Heart left ventricle (tissue), 13 donors: ENCODE measurements around the gene KRT2.

ENCODE experiments used
- CTCF ChIP-seq, 12 donors: fragments of 200-600 bp; sonication (generic) in 4 of 12; IDR thresholded peaks; one replicate each; pipeline versions ENCODE4 v1.5.0 to v1.8.0; 2018 to 2022; ENCODE audit warnings: antibody characterized with exemption in 12 of 12, mild to moderate bottlenecking in 5 of 12
- POLR2A ChIP-seq, 2 donors: fragments of 450-650 bp; IDR thresholded peaks; one replicate each; pipeline ENCODE4 v1.6.1; 2017; ENCODE audit warnings: antibody characterized with exemption in 2 of 2, mild to moderate bottlenecking in 2 of 2, moderate library complexity in 2 of 2
- donor health status: ischemic (EF 13 %, LVEDD 7.1; RV severe dilation, severe dysfunction).
- donor health status: DM: no; HTN: yes; CAD: no.
- donor health status: DM: no; HTN: no; CAD: no.
- donor health status: ischemic (EF 25% LVEDD 6.9; RV normal size, moderate dysfunction).
- donor health status: ischemic (EF 25% LVEDD 5.7; RV mildly dilated, moderate dysfunction).
- donor health status: ischemic (EF 35%, LVEDD 5.7; RV mildly dilated, moderate dysfunction).
- donor health status: nonischemic (EF 11% LVEDD 7.7; RV severe dilation, severe dysfunction).
- donor health status: DM: yes; HTN: yes; CAD: no.
- donor health status: PGD.
- donor health status: ischemic (EF 29% LVEDD 5.4; RV normal size, mild dysfunction).
- donor health status: nonischemic (EF 23%, LVEDD 6.1; RV moderate dilation, normal function).

- TF ChIP-seq CTCF (IDR thresholded peaks at IDR 0.05), result no peak
- no peak for TF ChIP-seq POLR2A (IDR thresholded peaks at IDR 0.05)
These were observed 11.4 kb upstream of the KRT2 start for GRCh38 chr12:52663420-52663819.
